PC-3 (cell line): ENCODE measurements around the gene HAUS7. TPM values are rescaled to one million over a fixed set of nuclear protein-coding genes. Genes with fewer than 3 reads are reported as not detected.
"Not testable (repeated sequence)": the region's sequence is repeated elsewhere in the genome, so short reads cannot be mapped to it uniquely, and the experiment has no call there.

Experiments used
- ATAC-seq: fragments of 200-7000 bp; cut with Tn5 transposase; 2 replicates; pipeline ENCODE4 v1.9.1; 2020; ENCODE audit warnings: mild to moderate bottlenecking, moderate library complexity
- BruUV-seq: library from RNA; stranded (reverse); fragments of 400-500 nt; replicated peaks from 2 replicates; lab custom pipeline; 2021; lab: Mats Ljungman, UMichigan
- CTCF ChIA-PET: fragments of 300-600 bp; sonication (Branson Sonifier 250); formaldehyde crosslinking; loops from one replicate; lab custom pipeline; 2022; ENCODE audit warnings: antibody characterized with exemption; lab: Charles Lee
- POLR2A ChIA-PET: fragments of 300-600 bp; sonication (Branson Sonifier 250); formaldehyde crosslinking; loops from one replicate; lab custom pipeline; 2022; ENCODE audit warnings: antibody characterized with exemption; ENCODE audit not compliant: unreplicated experiment; lab: Charles Lee
- DNase-seq: peaks from one replicate; pipeline ENCODE4 v3.0.0-alpha.2; 2015
- H2AFZ ChIP-seq: fragments of 300-600 bp; sonication (generic); 2 replicates; pipeline ENCODE4 v1.6.0; 2016; ENCODE audit warnings: antibody characterized with exemption, low read length
- H3F3A ChIP-seq: fragments of 300-600 bp; sonication (generic); one replicate; pipeline ENCODE4 v1.6.0; 2017; ENCODE audit warnings: antibody characterized with exemption, low read length, control low read depth, mild to moderate bottlenecking; ENCODE audit not compliant: unreplicated experiment
- H3K27ac ChIP-seq: fragments of 300-600 bp; sonication (generic); 2 replicates; pipeline ENCODE4 v1.5.1; 2016; ENCODE audit warnings: mild to moderate bottlenecking, low read length
- H3K27me3 ChIP-seq: fragments of 300-600 bp; sonication (generic); 2 replicates; pipeline ENCODE4 v1.6.1; 2016; ENCODE audit warnings: low read length, mixed read lengths
- H3K36me3 ChIP-seq: fragments of 300-600 bp; sonication (generic); 2 replicates; pipeline ENCODE4 v1.6.1; 2016; ENCODE audit warnings: low read depth, mixed run types, low read length, mixed read lengths
- H3K4me1 ChIP-seq: fragments of 300-600 bp; sonication (generic); 2 replicates; pipeline ENCODE4 v1.5.1; 2016; ENCODE audit warnings: low read length; ENCODE audit not compliant: insufficient read depth
- H3K4me2 ChIP-seq: fragments of 300-600 bp; sonication (generic); 2 replicates; pipeline ENCODE4 v1.6.0; 2016; ENCODE audit warnings: low read length
- H3K4me3 ChIP-seq: fragments of 300-600 bp; sonication (generic); 2 replicates; pipeline ENCODE4 v1.5.1; 2016; ENCODE audit warnings: mild to moderate bottlenecking, low read length, mixed read lengths
- H3K79me2 ChIP-seq: fragments of 300-600 bp; sonication (generic); 2 replicates; pipeline ENCODE4 v1.6.1; 2017; ENCODE audit warnings: low read length, mixed read lengths
- H3K9ac ChIP-seq: fragments of 300-600 bp; sonication (generic); 2 replicates; pipeline ENCODE4 v1.6.0; 2016; ENCODE audit warnings: mild to moderate bottlenecking, low read length
- H3K9me2 ChIP-seq: fragments of 300-600 bp; sonication (generic); replicated peaks from 2 replicates; pipeline ENCODE4 v1.6.1; 2016; ENCODE audit warnings: mixed run types, low read length, mixed read lengths
- H3K9me3 ChIP-seq: fragments of 300-600 bp; sonication (generic); 2 replicates; pipeline ENCODE4 v1.6.1; 2016; ENCODE audit warnings: low read length, mixed read lengths
- H4K20me1 ChIP-seq: fragments of 300-600 bp; sonication (generic); 2 replicates; pipeline ENCODE4 v1.6.1; 2016; ENCODE audit warnings: low read length, mixed read lengths
- CTCF ChIP-seq: fragments of 300-600 bp; sonication (generic); conservative IDR thresholded peaks from 2 replicates; pipeline ENCODE4 v1.5.1; 2017; ENCODE audit warnings: antibody characterized with exemption, low read depth, mild to moderate bottlenecking, low read length
- EZH2 ChIP-seq: fragments of 300-600 bp; sonication (generic); IDR thresholded peaks from one replicate; pipeline ENCODE4 v1.6.1; 2017; ENCODE audit warnings: antibody characterized with exemption, mild to moderate bottlenecking, low read length; ENCODE audit not compliant: unreplicated experiment
- EZH2phosphoT487 ChIP-seq: fragments of 300-600 bp; sonication (generic); IDR thresholded peaks from 2 replicates; pipeline ENCODE4 v1.6.1; 2018; ENCODE audit warnings: mild to moderate bottlenecking, antibody characterized with exemption, low read length, borderline replicate concordance
- intact Hi-C: fragments of 100-400 bp; cut with micrococcal nuclease; formaldehyde crosslinking; loops from 2 replicates; pipeline ENCODE4 v1.9.0; 2023
- total RNA-seq: library from RNA; depleted of rRNA; stranded (reverse); fragments of >200 nt; gene quantifications from 2 replicates; pipeline ENCODE4 v1.2.3, GENCODE V29; 2014

Gene HAUS7
- total RNA-seq, 1 experiment from 2014 or later, result 46.0 TPM

- intact Hi-C loops, result no loop called here
Observed at GRCh38 chrX:153405426-153405825, 65.0 kb downstream of the HAUS7 start.

GRCh38 chrX:153404333-153404732 is 66.0 kb downstream of the HAUS7 start:
- H3K9ac ChIP-seq, result not testable (repeated sequence)

More at GRCh38 chrX:153405426-153405825, 65.0 kb downstream of the HAUS7 start:
- TF ChIP-seq EZH2 (no peak), EZH2phosphoT487 (no peak), CTCF (no peak)
- H3K27ac ChIP-seq, result no peak overlapping the region
- H3K9me2 ChIP-seq, result no peaks in the 10 kb centered on the region
- H3K9ac ChIP-seq, result no peak overlapping the region
- ATAC-seq (no peak), DNase-seq (no peak)
- H3K79me2 ChIP-seq, result no peaks in the 10 kb centered on the region
- H3F3A ChIP-seq, result no peaks in the 10 kb centered on the region
- H3K36me3 ChIP-seq, result no peaks in the 10 kb centered on the region
- no peak overlapping the region for H3K4me3 ChIP-seq
- H4K20me1 ChIP-seq, result no peaks in the 10 kb centered on the region
- H2AFZ ChIP-seq, result no peak overlapping the region
- H3K27me3 ChIP-seq, result peaks cover 24% of the 10 kb centered on the region
- no peak overlapping the region for H3K4me2 ChIP-seq
- no peaks in the 10 kb centered on the region for H3K4me1 ChIP-seq
- H3K9me3 ChIP-seq, result no peaks in the 10 kb centered on the region
- ChIA-PET POLR2A (no interaction called here), CTCF (no interaction called here)
- BruUV-seq, result no TSS peak

GRCh38 chrX:153401133-153401764 is 69.1 kb downstream of the HAUS7 start, which contains the start of gene PNMA6E:
Gene PNMA6E (minus strand): TSS chrX:153401350. CDS start chrX:153398849, 2,501 bp downstream.
- Histone ChIP-seq H3K27me3 (peaks cover 28% of the 10 kb centered on the region), H3K9ac (no peak within 1 kb of the TSS), H3K36me3 (no peaks in the 10 kb centered on the region), H3K4me1 (no peaks in the 10 kb centered on the region), H4K20me1 (no peaks in the 10 kb centered on the region), H3F3A (no peaks in the 10 kb centered on the region), H3K79me2 (no peaks in the 10 kb centered on the region), H3K9me2 (no peaks in the 10 kb centered on the region), H3K4me2 (no peak within 1 kb of the TSS), H3K9me3 (no peaks in the 10 kb centered on the region), H2AFZ (no peak within 1 kb of the TSS), H3K27ac (no peak within 1 kb of the TSS), H3K4me3 (no peak within 1 kb of the TSS)
- intact Hi-C loops, result no loop called here
- no peak for TF ChIP-seq EZH2
- no peak for TF ChIP-seq CTCF
- TF ChIP-seq EZH2phosphoT487, result no peak
- DNase-seq, result no peak
- no TSS peak for BruUV-seq
- ATAC-seq, result no peak
- CTCF ChIA-PET, result no interaction called here
- POLR2A ChIA-PET, result no interaction called here

More at GRCh38 chrX:153404333-153404732, 66.0 kb downstream of the HAUS7 start:
- ATAC-seq, H3K9me2 ChIP-seq, H3F3A ChIP-seq, H4K20me1 ChIP-seq, POLR2A ChIA-PET, H3K36me3 ChIP-seq, H3K79me2 ChIP-seq, H3K4me3 ChIP-seq, BruUV-seq, H3K9me3 ChIP-seq, intact Hi-C loops, H3K27ac ChIP-seq, DNase-seq, CTCF ChIA-PET, H2AFZ ChIP-seq, H3K4me2 ChIP-seq, H3K4me1 ChIP-seq: not testable (repeated sequence)
- H3K27me3 ChIP-seq, result peaks cover 30% of the 10 kb centered on the region
